A549 (cell line): ENCODE data around the gene S100B. TPM values are rescaled to one million over a fixed set of nuclear protein-coding genes. Genes with fewer than 3 reads are reported as not detected.

Source experiments
- ATAC-seq, 2 experiments: fragments of 200-7000 bp in 1 of 2; fragments of >200 bp in 1 of 2; cut with Nextera tagmentation in 1 of 2; cut with Tn5 transposase in 1 of 2; 3 replicates each; pipeline versions ENCODE4 v1.8.0 to v1.9.1; 2018 to 2020; ENCODE audit warnings: mild to moderate bottlenecking in 1 of 2, moderate library complexity in 1 of 2
- CTCF ChIA-PET: fragments of 300-600 bp; sonication (Branson Sonifier 250); formaldehyde crosslinking; extraction: SDS; loops from one replicate; lab custom pipeline; 2021; ENCODE audit warnings: antibody characterized with exemption, inconsistent platforms; lab: Yijun Ruan, JAX
- POLR2A ChIA-PET: fragments of 350-600 bp; formaldehyde crosslinking; extraction: SDS; loops from one replicate; lab custom pipeline; 2021; ENCODE audit warnings: antibody characterized with exemption, inconsistent platforms; lab: Yijun Ruan, JAX
- DNase-seq, 2 experiments: peaks; one replicate each; pipeline versions ENCODE4 v3.0.0 to v3.0.0-alpha.2; 2011 to 2016; ENCODE audit warnings: low read depth in 1 of 2, low spot score in 1 of 2
- FAIRE-seq: peaks from 2 replicates; lab custom pipeline; 2011; peaks lifted over from hg19 to GRCh38; lab: Jason Lieb, UNC
- H3K27ac ChIP-seq, 2 experiments: fragments of >200 bp; sonication (Bioruptor Twin); formaldehyde crosslinking; 3 replicates each; pipeline ENCODE4 v1.5.1; 2016 to 2017
- H3K4me1 ChIP-seq: fragments of >200 bp; sonication (Bioruptor Twin); formaldehyde crosslinking; 3 replicates; pipeline ENCODE4 v1.6.1; 2016
- H3K4me2 ChIP-seq: fragments of >200 bp; sonication (Bioruptor Twin); formaldehyde crosslinking; 3 replicates; pipeline ENCODE4 v1.6.1; 2016
- H3K4me3 ChIP-seq: fragments of >200 bp; sonication (Bioruptor Twin); formaldehyde crosslinking; 3 replicates; pipeline ENCODE4 v1.5.1; 2016
- H3K9me3 ChIP-seq: fragments of >200 bp; sonication (Bioruptor Twin); formaldehyde crosslinking; 3 replicates; pipeline ENCODE4 v1.6.1; 2016
- CBX2 ChIP-seq: fragments of 200-600 bp; sonication (generic); IDR thresholded peaks from 2 replicates; pipeline ENCODE4 v1.6.1; 2016; ENCODE audit warnings: low read depth, mild to moderate bottlenecking, borderline replicate concordance
- CBX8 ChIP-seq: fragments of 200-600 bp; sonication (generic); IDR thresholded peaks from 2 replicates; pipeline ENCODE4 v1.6.1; 2016
- CEBPB ChIP-seq, 2 experiments: fragments of >200 bp in 1 of 2; sonication (Bioruptor Twin) in 1 of 2; formaldehyde crosslinking in 1 of 2; IDR thresholded peaks; 2 replicates each; pipeline ENCODE4 v1.6.1; 2012 to 2016
- EHF ChIP-seq: fragments of 250-450 bp; sonication (Bioruptor Pico); IDR thresholded peaks from 2 replicates; pipeline ENCODE4 v1.5.0; 2020; ENCODE audit warnings: mild to moderate bottlenecking
- GATA3 ChIP-seq: IDR thresholded peaks from 2 replicates; pipeline ENCODE4 v1.6.1; 2012; ENCODE audit warnings: borderline replicate concordance
- JUNB ChIP-seq: fragments of >200 bp; sonication (Bioruptor Twin); formaldehyde crosslinking; IDR thresholded peaks from 2 replicates; pipeline ENCODE4 v1.6.1; 2016
- KDM5A ChIP-seq: fragments of 200-600 bp; sonication (generic); IDR thresholded peaks from 2 replicates; pipeline ENCODE4 v1.6.1; 2016; ENCODE audit warnings: antibody characterized with exemption, mild to moderate bottlenecking
- PHF8 ChIP-seq: fragments of 200-600 bp; sonication (generic); IDR thresholded peaks from 2 replicates; pipeline ENCODE4 v1.6.1; 2016; ENCODE audit warnings: low read depth, mild to moderate bottlenecking, antibody characterized with exemption, moderate library complexity, borderline replicate concordance
- RAD21 ChIP-seq, 2 experiments: fragments of >200 bp in 1 of 2; sonication (Bioruptor Twin) in 1 of 2; formaldehyde crosslinking in 1 of 2; IDR thresholded peaks in 1 of 2; conservative IDR thresholded peaks in 1 of 2; 2 replicates in 1 of 2; 3 replicates in 1 of 2; pipeline ENCODE4 v1.6.1; 2012 to 2018; ENCODE audit warnings: inconsistent platforms in 1 of 2
- RFX5 ChIP-seq: fragments of 450-650 bp; IDR thresholded peaks from 2 replicates; pipeline ENCODE4 v1.7.1; 2014; ENCODE audit warnings: antibody characterized with exemption, mild to moderate bottlenecking, moderate library complexity
- RNF2 ChIP-seq: fragments of 200-600 bp; sonication (generic); IDR thresholded peaks from 2 replicates; pipeline ENCODE4 v1.6.1; 2016; ENCODE audit warnings: low read depth, mild to moderate bottlenecking, antibody characterized with exemption, moderate library complexity, borderline replicate concordance
- ZFP36 ChIP-seq: fragments of 450-650 bp; IDR thresholded peaks from 2 replicates; pipeline ENCODE4 v1.6.1; 2014; ENCODE audit warnings: borderline replicate concordance; ENCODE audit not compliant: partially characterized antibody
- ZNF302 ChIP-seq: fragments of 250-450 bp; sonication (Bioruptor Pico); IDR thresholded peaks from 2 replicates; pipeline ENCODE4 v1.9.0; 2021; ENCODE audit warnings: inconsistent platforms, mild to moderate bottlenecking, moderate library complexity
- ZSCAN20 ChIP-seq: fragments of 250-450 bp; sonication (Bioruptor Pico); IDR thresholded peaks from 2 replicates; pipeline ENCODE4 v1.8.0; 2022; ENCODE audit warnings: mild to moderate bottlenecking, moderate library complexity
- WGBS: methylation state at CpG from one replicate; pipeline ENCODE4 v1.1.6; 2017; ENCODE audit errors: missing lambda C conversion rate; 5-methylcytosine and 5-hydroxymethylcytosine counted together
- polyA plus RNA-seq, 4 experiments: library from polyadenylated mRNA; depleted of rRNA in 3 of 4; stranded (reverse); fragments of >200 nt; fragmentation: RNase III in 1 of 4; extraction: RNeasy Plus Mini Kit Qiagen cat#74134 plus additional on column Dnase treatment in 1 of 4; gene quantifications; 2 replicates in 3 of 4; 3 replicates in 1 of 4; pipeline ENCODE4 v1.2.3, GENCODE V29; 2011 to 2017
- TF ChIP-seq, protein P1 (sequence below): fragments of >200 bp; sonication (Bioruptor Twin); formaldehyde crosslinking; IDR thresholded peaks from 3 replicates; pipeline ENCODE4 v1.5.1; 2016
- TF ChIP-seq, protein P2 (sequence below): fragments of 250-450 bp; sonication (Bioruptor Pico); IDR thresholded peaks from 2 replicates; pipeline ENCODE4 v1.5.0; 2021; ENCODE audit warnings: mild to moderate bottlenecking, moderate library complexity, borderline replicate concordance
- TF ChIP-seq, protein P3 (sequence below): fragments of >200 bp; sonication (Bioruptor Twin); formaldehyde crosslinking; IDR thresholded peaks from 3 replicates; pipeline ENCODE4 v1.6.1; 2016
- TF ChIP-seq, protein P4 (sequence below): fragments of 250-450 bp; sonication (Bioruptor Pico); IDR thresholded peaks from 2 replicates; pipeline ENCODE4 v1.5.0; 2020; ENCODE audit warnings: low read depth, mild to moderate bottlenecking, moderate library complexity
- TF ChIP-seq, protein P5 (sequence below): fragments of 200-600 bp; sonication (generic); IDR thresholded peaks from 2 replicates; pipeline ENCODE4 v1.6.1; 2016; ENCODE audit warnings: antibody characterized with exemption, mild to moderate bottlenecking, moderate library complexity

S100B gene
- polyA plus RNA-seq, 2 of the 4 experiments (the other 2 are of a cell fraction) = not detected

DNA sequence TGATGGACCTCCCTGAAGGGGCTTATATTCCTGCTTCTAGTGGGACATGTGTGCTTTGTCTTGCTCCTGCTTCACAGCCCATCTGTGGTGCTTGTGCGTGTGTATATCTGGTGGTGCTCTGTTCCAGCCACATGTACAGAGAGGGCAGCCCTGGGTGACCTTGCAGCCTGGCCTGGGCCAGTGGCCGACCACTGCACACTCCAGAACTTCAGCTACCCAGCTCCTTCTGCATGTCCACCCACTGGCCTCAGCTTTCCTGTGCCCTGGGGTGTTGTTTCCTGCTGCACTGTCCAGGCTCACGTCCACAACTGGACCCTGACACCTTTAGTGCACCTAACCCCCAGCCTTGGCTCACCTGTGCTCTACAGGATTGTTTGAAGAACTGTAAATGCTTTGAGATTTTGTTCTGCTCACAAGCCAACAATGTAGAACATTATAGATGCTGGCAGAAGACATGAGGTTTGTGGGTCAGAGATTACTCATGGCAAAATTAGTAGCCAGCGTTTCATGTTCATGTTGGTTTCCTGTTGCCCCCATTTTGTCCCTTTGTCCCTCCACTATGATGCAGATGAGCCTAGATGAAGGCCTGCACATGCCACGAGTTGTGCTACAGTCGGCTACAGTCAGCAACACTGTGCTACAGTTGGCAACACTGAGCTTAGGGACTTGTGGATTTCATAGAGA lies 5.3 kb upstream of the S100B start:
- H3K4me1 ChIP-seq = no peaks in the 10 kb centered on the region
- TF ChIP-seq EHF (CRISPR knock-in tag) (no peak), JUNB (no peak), CEBPB (IDR thresholded peaks at IDR 0.05) (no peak), CBX2 (no peak), KDM5A (no peak), CBX8 (no peak), ZNF302 (no peak), RNF2 (no peak), RAD21 (conservative IDR thresholded peaks at IDR 0.05 in 1 of 2, IDR thresholded peaks at IDR 0.05 in 1 of 2) (no peak), RFX5 (no peak), ZSCAN20 (no peak), GATA3 (no peak), PHF8 (no peak), ZFP36 (no peak)
- TF ChIP-seq, protein P1, sequence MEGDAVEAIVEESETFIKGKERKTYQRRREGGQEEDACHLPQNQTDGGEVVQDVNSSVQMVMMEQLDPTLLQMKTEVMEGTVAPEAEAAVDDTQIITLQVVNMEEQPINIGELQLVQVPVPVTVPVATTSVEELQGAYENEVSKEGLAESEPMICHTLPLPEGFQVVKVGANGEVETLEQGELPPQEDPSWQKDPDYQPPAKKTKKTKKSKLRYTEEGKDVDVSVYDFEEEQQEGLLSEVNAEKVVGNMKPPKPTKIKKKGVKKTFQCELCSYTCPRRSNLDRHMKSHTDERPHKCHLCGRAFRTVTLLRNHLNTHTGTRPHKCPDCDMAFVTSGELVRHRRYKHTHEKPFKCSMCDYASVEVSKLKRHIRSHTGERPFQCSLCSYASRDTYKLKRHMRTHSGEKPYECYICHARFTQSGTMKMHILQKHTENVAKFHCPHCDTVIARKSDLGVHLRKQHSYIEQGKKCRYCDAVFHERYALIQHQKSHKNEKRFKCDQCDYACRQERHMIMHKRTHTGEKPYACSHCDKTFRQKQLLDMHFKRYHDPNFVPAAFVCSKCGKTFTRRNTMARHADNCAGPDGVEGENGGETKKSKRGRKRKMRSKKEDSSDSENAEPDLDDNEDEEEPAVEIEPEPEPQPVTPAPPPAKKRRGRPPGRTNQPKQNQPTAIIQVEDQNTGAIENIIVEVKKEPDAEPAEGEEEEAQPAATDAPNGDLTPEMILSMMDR = no peak
- TF ChIP-seq, protein P2, sequence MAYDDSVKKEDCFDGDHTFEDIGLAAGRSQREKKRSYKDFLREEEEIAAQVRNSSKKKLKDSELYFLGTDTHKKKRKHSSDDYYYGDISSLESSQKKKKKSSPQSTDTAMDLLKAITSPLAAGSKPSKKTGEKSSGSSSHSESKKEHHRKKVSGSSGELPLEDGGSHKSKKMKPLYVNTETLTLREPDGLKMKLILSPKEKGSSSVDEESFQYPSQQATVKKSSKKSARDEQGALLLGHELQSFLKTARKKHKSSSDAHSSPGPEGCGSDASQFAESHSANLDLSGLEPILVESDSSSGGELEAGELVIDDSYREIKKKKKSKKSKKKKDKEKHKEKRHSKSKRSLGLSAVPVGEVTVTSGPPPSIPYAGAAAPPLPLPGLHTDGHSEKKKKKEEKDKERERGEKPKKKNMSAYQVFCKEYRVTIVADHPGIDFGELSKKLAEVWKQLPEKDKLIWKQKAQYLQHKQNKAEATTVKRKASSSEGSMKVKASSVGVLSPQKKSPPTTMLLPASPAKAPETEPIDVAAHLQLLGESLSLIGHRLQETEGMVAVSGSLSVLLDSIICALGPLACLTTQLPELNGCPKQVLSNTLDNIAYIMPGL = no peak
- TF ChIP-seq, protein P3, sequence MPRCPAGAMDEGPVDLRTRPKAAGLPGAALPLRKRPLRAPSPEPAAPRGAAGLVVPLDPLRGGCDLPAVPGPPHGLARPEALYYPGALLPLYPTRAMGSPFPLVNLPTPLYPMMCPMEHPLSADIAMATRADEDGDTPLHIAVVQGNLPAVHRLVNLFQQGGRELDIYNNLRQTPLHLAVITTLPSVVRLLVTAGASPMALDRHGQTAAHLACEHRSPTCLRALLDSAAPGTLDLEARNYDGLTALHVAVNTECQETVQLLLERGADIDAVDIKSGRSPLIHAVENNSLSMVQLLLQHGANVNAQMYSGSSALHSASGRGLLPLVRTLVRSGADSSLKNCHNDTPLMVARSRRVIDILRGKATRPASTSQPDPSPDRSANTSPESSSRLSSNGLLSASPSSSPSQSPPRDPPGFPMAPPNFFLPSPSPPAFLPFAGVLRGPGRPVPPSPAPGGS = no peak
- TF ChIP-seq, protein P4, sequence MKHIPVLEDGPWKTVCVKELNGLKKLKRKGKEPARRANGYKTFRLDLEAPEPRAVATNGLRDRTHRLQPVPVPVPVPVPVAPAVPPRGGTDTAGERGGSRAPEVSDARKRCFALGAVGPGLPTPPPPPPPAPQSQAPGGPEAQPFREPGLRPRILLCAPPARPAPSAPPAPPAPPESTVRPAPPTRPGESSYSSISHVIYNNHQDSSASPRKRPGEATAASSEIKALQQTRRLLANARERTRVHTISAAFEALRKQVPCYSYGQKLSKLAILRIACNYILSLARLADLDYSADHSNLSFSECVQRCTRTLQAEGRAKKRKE (CRISPR knock-in tag) = no peak
- TF ChIP-seq, protein P5, sequence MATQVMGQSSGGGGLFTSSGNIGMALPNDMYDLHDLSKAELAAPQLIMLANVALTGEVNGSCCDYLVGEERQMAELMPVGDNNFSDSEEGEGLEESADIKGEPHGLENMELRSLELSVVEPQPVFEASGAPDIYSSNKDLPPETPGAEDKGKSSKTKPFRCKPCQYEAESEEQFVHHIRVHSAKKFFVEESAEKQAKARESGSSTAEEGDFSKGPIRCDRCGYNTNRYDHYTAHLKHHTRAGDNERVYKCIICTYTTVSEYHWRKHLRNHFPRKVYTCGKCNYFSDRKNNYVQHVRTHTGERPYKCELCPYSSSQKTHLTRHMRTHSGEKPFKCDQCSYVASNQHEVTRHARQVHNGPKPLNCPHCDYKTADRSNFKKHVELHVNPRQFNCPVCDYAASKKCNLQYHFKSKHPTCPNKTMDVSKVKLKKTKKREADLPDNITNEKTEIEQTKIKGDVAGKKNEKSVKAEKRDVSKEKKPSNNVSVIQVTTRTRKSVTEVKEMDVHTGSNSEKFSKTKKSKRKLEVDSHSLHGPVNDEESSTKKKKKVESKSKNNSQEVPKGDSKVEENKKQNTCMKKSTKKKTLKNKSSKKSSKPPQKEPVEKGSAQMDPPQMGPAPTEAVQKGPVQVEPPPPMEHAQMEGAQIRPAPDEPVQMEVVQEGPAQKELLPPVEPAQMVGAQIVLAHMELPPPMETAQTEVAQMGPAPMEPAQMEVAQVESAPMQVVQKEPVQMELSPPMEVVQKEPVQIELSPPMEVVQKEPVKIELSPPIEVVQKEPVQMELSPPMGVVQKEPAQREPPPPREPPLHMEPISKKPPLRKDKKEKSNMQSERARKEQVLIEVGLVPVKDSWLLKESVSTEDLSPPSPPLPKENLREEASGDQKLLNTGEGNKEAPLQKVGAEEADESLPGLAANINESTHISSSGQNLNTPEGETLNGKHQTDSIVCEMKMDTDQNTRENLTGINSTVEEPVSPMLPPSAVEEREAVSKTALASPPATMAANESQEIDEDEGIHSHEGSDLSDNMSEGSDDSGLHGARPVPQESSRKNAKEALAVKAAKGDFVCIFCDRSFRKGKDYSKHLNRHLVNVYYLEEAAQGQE = no peak
- POLR2A ChIA-PET = interaction anchor here (0.6 kb wide), 1 partner anchor 25 kb away, joined by 4 read pairs; the partner anchor contains the start of gene PRMT2
- no peak overlapping the region for H3K4me2 ChIP-seq
- 7% methylated on average over 6 of the region's 6 CpGs for WGBS
- H3K4me3 ChIP-seq = no peak overlapping the region
- FAIRE-seq (no peak), ATAC-seq (no peak), DNase-seq (no peak)
- H3K27ac ChIP-seq = no peak overlapping the region
- CTCF ChIA-PET = no interaction called here
- no peaks in the 10 kb centered on the region; the same call in 2 of the 3 replicates for H3K9me3 ChIP-seq
